ENCODE data around the gene BOLA2B.
"Not testable (repeated sequence)": the region's sequence is repeated elsewhere in the genome, so short reads cannot be mapped to it uniquely, and the experiment has no call there.

The BOLA2B gene

GRCh38 chr16:30184096-30184890 lies 9.2 kb downstream of the BOLA2B start:
- no peak for DNase-seq (ENCODE audit: low read depth)

GRCh38 chr16:30183233-30184095 lies 10.0 kb downstream of the BOLA2B start, which contains the start of gene CORO1A:
CORO1A (plus strand) TSS chr16:30183602; CDS start chr16:30185210, 1,608 bp downstream.
- DNase-seq (ENCODE audit: low read depth), result peak; percentile 49

- no peak for DNase-seq (ENCODE audit: low read depth)
Measured at GRCh38 chr16:30180741-30181140, 12.7 kb downstream of the BOLA2B start.

DNA sequence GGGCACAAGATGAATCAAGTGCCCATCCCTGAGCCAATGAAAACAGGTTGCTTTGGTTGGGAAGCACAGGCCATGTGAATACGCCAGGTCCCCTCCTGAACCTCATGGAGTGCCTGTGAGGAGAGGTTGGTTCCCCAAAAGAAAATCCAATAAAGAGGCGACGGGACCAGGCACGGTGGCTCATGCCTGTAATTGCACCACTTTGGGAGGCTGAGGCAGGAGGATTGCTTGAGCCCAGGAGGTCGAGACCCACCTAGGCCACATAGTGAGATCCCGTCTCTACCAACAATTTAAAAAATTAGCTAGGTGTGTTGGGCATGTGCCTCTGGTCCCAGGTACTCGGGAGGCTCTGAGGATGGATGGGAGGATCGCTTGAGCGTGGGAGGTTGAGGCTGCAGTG lies 13.5 kb downstream of the BOLA2B start:
- DNase-seq (ENCODE audit: low read depth), result no peak

GRCh38 chr16:30179195-30179594 lies 14.3 kb downstream of the BOLA2B start:
- no peak for DNase-seq (ENCODE audit: low read depth)

- DNase-seq (ENCODE audit: low read depth), result not testable (repeated sequence)
Measured at GRCh38 chr16:30176876-30177275, 16.6 kb downstream of the BOLA2B start.

GRCh38 chr16:30173054-30173453 lies 20.4 kb downstream of the BOLA2B start:
- DNase-seq (ENCODE audit: low read depth), result no peak

DNA sequence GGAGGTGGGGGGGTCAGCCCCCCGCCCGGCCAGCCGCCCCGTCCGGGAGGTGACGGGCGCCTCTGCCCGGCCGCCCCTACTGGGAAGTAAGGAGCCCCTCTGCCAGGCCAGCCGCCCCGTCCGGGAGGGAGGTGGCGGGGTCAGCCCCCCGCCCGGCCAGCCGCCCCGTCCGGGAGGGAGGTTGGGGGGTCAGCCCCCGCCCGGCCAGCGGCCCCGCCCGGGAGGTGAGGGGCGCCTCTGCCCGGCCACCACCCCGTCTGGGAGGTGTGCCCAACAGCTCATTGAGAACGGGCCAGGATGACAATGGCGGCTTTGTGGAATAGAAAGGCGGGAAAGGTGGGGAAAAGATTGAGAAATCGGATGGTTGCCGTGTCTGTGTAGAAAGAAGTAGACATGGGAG lies 23.3 kb downstream of the BOLA2B start:
- DNase-seq (ENCODE audit: low read depth), result not testable (repeated sequence)

DNA sequence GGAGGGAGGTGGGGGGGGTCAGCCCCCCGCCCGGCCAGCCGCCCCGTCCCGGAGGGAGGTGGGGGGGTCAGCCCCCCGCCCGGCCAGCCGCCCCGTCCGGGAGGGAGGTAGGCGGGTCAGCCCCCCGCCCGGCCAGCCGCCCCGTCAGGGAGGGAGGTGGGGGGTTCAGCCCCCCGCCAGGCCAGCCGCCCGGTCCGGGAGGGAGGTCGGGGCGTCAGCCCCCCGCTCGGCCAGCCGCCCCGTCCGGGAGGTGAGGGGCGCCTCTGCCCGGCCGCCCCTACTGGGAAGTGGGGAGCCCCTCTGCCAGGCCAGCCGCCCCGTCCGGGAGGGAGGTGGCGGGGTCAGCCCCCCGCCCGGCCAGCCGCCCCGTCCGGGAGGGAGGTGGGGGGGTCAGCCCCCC lies 24.1 kb downstream of the BOLA2B start:
- DNase-seq (ENCODE audit: low read depth), result not testable (repeated sequence)

DNA sequence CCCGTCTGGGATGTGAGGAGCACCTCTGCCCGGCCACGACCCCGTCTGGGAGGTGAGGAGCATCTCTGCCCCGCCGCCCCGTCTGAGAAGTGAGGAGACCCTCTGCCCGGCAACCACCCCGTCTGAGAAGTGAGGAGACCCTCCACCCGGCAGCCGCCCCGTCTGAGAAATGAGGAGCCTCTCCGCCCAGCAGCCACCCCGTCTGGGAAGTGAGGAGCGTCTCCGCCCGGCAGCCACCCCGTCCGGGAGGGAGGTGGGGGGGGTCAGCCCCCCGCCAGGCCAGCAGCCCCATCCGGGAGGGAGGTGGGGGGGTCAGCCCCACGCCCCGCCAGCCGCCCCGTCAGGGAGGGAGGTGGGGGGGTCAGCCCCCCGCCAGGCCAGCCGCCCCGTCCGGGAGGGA lies 24.7 kb downstream of the BOLA2B start:
- DNase-seq (ENCODE audit: low read depth), result not testable (repeated sequence)

- DNase-seq (ENCODE audit: low read depth), result no peak
Measured at GRCh38 chr16:30166202-30166902, 27.1 kb downstream of the BOLA2B start.

DNA sequence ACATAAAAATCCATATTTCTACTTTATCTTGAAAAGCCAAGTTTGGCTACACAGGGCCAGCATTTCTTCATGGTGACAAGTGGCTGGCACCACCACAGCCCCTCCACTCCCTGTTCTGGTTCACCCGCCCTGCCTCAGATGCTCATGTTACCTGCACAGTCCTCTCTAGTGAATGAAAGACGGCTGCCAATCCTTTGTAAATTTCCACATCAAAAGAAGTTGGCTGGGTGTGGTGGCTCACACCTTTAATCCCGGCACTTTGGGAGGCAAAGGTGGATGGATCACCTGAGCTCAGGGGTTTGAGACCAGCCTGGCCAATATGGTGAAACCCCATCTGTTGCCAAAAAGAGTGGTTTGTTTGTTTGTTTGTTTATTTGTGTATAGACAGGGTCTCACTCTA lies 29.9 kb downstream of the BOLA2B start:
- no peak for DNase-seq (ENCODE audit: low read depth)

DNA sequence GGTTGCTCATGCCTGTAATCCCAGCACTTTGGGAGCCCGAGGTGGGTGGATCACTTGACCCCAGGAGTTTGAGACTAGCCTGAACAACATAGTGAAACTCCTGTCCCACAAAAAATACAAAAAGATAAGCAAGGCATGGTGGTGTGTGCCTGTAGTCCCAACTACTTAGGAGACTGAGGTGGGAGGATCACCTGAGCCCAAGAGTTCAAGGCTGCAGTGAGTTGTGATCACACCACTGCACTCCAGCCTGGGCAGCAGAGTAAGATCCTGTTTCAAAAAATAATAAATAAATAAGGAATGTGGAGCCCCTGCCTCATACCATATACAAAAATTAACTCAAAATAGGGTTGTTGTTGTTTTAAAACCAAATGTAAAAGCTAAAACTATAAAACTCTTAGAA lies 36.3 kb downstream of the BOLA2B start:
- no peak for DNase-seq (ENCODE audit: low read depth)

GRCh38 chr16:30155188-30155587 lies 38.3 kb downstream of the BOLA2B start:
- DNase-seq (ENCODE audit: low read depth), result no peak

DNA sequence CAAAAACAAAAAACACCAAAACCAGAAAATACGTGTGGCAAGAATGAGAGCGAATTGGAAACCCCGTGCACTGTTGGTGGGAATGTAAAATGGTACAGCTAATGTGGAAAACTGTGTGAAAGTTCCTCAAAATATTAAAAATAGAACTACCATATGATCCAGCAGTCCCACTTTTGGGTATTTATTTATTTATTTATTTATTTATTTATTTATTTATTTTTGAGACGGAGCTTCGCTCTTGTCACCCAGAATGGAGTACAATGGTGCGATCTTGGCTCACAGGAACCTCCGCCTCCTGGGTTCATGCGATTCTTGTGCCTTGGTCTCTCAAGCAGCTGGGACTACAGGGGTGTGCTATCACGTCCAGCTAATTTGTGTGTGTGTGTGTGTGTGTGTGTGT lies 40.9 kb downstream of the BOLA2B start:
- DNase-seq (ENCODE audit: low read depth), result no peak

- DNase-seq (ENCODE audit: low read depth), result no peak
Measured at GRCh38 chr16:30151091-30151490, 42.4 kb downstream of the BOLA2B start.

DNA sequence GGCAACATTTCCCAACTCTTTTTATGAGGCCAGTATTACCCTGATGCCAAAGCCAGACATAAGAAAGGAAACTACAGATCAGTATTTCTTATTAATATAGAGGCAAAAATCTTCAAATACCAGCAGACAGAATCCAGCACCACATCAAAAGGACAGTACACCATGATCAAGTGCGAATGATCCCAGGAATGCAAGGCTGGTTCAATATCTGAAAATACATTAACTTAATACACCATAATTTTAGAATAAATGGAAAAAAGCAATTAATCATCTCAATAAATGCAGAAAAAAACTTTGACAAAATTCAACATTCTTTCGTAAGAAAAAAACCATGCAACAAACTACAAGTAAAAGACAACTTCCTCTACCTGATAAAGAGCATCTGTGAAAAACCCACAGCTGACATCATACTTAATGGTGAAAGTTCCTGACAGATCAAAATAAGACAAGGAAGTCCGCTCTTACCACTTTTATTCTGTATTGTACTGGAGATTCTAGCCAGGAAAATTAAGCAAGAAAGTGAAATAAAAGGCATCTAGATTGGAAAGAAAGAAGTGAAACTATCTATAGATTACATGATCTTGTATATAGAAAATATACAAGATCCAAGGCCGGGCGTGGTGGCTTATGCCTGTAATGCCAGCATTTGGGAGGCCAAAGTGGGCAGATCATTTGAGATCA lies 44.1 kb downstream of the BOLA2B start:
- no peak for DNase-seq (ENCODE audit: low read depth)

DNA sequence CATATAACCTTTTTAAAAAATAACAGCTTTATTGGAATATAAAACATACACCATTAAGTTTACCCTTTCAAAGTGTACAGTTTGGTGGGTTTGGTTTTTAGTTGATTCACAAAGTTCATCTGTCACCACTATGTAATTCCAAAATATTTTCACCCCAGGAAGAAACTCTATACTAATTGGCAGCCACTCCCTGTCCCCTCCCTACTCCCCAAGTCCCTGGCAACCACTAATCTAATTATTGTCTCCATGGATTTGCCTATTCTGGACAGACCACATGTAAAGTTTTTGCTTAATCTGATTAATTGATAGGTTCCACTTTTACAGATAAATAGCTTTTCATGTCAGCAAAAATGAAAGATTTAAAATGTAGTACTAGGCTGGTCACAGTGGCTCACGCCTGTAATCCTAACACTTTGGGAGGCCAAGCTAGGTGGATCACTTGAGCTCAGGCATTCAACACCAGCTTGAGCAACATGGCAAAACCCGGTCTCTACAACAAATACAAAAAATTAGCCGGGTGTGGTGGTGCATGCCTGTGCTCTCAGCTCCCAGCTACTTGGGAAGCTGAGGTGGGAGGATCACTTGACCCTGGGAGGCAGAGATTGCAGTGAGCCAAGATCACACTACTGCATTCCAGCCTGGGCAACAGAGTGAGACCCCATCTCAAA lies 45.5 kb downstream of the BOLA2B start:
- DNase-seq (ENCODE audit: low read depth), result no peak

- no peak for DNase-seq (ENCODE audit: low read depth)
Measured at GRCh38 chr16:30145657-30146056, 47.8 kb downstream of the BOLA2B start.

GRCh38 chr16:30144917-30145316 lies 48.5 kb downstream of the BOLA2B start:
- no peak for DNase-seq (ENCODE audit: low read depth)

- no peak for DNase-seq (ENCODE audit: low read depth)
Measured at GRCh38 chr16:30144017-30144416, 49.4 kb downstream of the BOLA2B start.
